Fibroblast of lung (primary cell): Measurements from ENCODE around the gene SGPL1. TPM values are rescaled to one million over a fixed set of nuclear protein-coding genes. Genes with fewer than 3 reads are reported as not detected.
A peak's percentile ranks its signal among the peaks of the same experiment; 100 is the strongest.
"Not testable (repeated sequence)": the region's sequence is repeated elsewhere in the genome, so short reads cannot be mapped to it uniquely, and the experiment has no call there.

Experiments
- DNase-seq, 2 donors: peaks; one replicate each; pipeline versions ENCODE4 v3.0.0 to v3.0.0-alpha.2; 2010; ENCODE audit warnings: low read depth in 2 of 2
- H2AFZ ChIP-seq: 2 replicates; pipeline ENCODE4 v1.5.1; 2012; ENCODE audit warnings: low read length, control low read depth, inconsistent platforms
- H3K27ac ChIP-seq: 2 replicates; pipeline ENCODE4 v1.5.1; 2011; ENCODE audit warnings: low read length, control low read depth; ENCODE audit not compliant: insufficient read depth
- H3K27me3 ChIP-seq: 2 replicates; pipeline ENCODE4 v1.5.1; 2011; ENCODE audit warnings: mild to moderate bottlenecking, low read length; ENCODE audit not compliant: control insufficient read depth, insufficient read depth
- H3K36me3 ChIP-seq: 2 replicates; pipeline ENCODE4 v1.5.1; 2011; ENCODE audit warnings: low read length; ENCODE audit not compliant: control insufficient read depth, insufficient read depth
- H3K4me1 ChIP-seq: 2 replicates; pipeline ENCODE4 v1.5.1; 2011; ENCODE audit warnings: low read length; ENCODE audit not compliant: control insufficient read depth, insufficient read depth; ENCODE audit errors: extremely low read depth
- H3K4me2 ChIP-seq: 2 replicates; pipeline ENCODE4 v1.5.1; 2011; ENCODE audit warnings: low read length, control low read depth; ENCODE audit not compliant: insufficient read depth; ENCODE audit errors: extremely low read depth
- H3K4me3 ChIP-seq, 4 experiments: fragments of 200-600 bp in 1 of 4; sonication (generic) in 1 of 4; replicated peaks in 1 of 4; 2 replicates each; pipeline ENCODE4 v1.5.1; 2011 to 2016; ENCODE audit warnings: low read length in 4 of 4, low read depth in 3 of 4, mild to moderate bottlenecking in 3 of 4, control low read depth in 2 of 4, inconsistent platforms in 1 of 4, mixed read lengths in 1 of 4; ENCODE audit not compliant: insufficient read depth in 1 of 4; ENCODE audit errors: control extremely low read depth in 1 of 4
- H3K79me2 ChIP-seq: 2 replicates; pipeline ENCODE4 v1.5.1; 2012; ENCODE audit warnings: mild to moderate bottlenecking, low read length, inconsistent platforms; ENCODE audit not compliant: control insufficient read depth, insufficient read depth
- H3K9ac ChIP-seq: 2 replicates; pipeline ENCODE4 v1.5.1; 2011; ENCODE audit warnings: mild to moderate bottlenecking, low read length, control low read depth; ENCODE audit not compliant: insufficient read depth
- H3K9me3 ChIP-seq: 2 replicates; pipeline ENCODE4 v1.5.1; 2012; ENCODE audit warnings: low read depth, low read length; ENCODE audit not compliant: control insufficient read depth, insufficient read depth
- H4K20me1 ChIP-seq: 2 replicates; pipeline ENCODE4 v1.5.1; 2011; ENCODE audit warnings: low read length; ENCODE audit not compliant: control insufficient read depth, insufficient read depth; ENCODE audit errors: extremely low read depth
- EZH2 ChIP-seq: IDR thresholded peaks from 2 replicates; pipeline ENCODE4 v1.5.1; 2012; ENCODE audit warnings: low read length, control low read depth, mild to moderate bottlenecking; ENCODE audit errors: missing control alignments
- polyA minus RNA-seq: library from RNA; depleted of rRNA, polyadenylated mRNA; stranded (reverse); fragments of >200 nt; gene quantifications from 2 replicates; pipeline ENCODE4 v1.2.3, GENCODE V29; 2011; ENCODE audit warnings: low replicate concordance
- polyA plus RNA-seq, 2 donors: library from polyadenylated mRNA; depleted of rRNA in 1 of 2; stranded (reverse) in 1 of 2; unstranded in 1 of 2; fragments of >200 nt; gene quantifications; 2 replicates each; pipeline ENCODE4 v1.2.1, GENCODE V29; 2011 to 2012; ENCODE audit warnings: missing spikeins in 1 of 2
- total RNA-seq: library from RNA; depleted of rRNA; stranded (reverse); fragments of >200 nt; gene quantifications from 2 replicates; pipeline ENCODE4 v1.2.1, GENCODE V29; 2014
- TF ChIP-seq, protein P1 (sequence below), 2 donors: IDR thresholded peaks in 1 of 2; conservative IDR thresholded peaks in 1 of 2; 1 replicate in 1 of 2; 2 replicates in 1 of 2; pipeline ENCODE4 v1.5.1; 2011 to 2012; ENCODE audit warnings: low read length in 2 of 2, control low read depth in 1 of 2, inconsistent platforms in 1 of 2, low read depth in 1 of 2, mild to moderate bottlenecking in 1 of 2

Gene SGPL1
- total RNA-seq (39.3 and 40.3 TPM in 2 replicates), polyA plus RNA-seq (16.1 and 21.2 TPM in 2 replicates), polyA minus RNA-seq (21.4 and 28.5 TPM in 2 replicates)
- polyA plus RNA-seq (2012), result 12.4 and 15.3 TPM in 2 replicates

DNA sequence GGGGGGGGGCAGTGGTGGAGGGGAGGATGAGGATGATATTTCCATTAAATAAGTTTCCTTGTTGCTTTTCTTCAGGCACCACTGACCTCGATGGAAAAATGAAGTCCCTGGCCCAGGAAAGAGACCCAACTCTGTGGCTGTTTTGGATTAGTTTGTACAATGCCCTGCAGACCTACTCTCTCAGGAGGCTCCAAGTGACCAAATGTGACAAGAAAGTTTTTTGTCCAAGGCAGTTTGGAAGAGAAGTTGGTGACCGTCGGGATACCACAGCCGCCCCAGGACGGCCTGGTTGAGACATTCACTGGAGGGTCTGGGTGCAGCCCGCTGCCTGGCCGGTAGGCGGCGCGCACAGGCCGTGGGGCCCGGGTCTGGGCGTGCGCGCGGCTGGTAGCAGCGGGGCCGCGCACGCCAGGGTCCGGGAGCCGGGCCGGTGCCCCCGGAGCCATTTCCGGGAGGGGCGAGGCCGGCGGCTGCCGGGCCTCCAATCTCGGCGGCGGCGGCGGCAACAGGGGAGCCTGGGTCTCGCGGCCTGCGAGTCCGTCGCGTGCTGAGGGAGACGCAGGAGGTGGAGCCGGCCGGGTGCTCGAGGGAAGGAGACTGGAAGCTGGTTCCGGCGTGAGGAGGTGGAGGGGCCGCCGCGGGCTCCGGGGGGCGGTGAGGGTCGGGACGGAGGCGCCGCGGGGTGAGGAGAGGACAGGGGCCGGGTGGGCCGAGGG, at the start of gene SGPL1:
Gene SGPL1 (plus strand): TSS at position 445 of the 716 bp plus-strand sequence. CDS start 906 bp downstream, outside the sequence.
- H2AFZ ChIP-seq, result peak within 1 kb of the TSS; percentile 83
- peaks cover 1% of the 10 kb centered on the region for H3K36me3 ChIP-seq
- H3K9ac ChIP-seq, result peak within 1 kb of the TSS; percentile 81
- H4K20me1 ChIP-seq, result no peaks in the 10 kb centered on the region
- no peaks in the 10 kb centered on the region for H3K9me3 ChIP-seq
- peak within 1 kb of the TSS; percentile 67 to 91 (median 84) for H3K4me3 ChIP-seq
- TF ChIP-seq EZH2, result no peak
- TF ChIP-seq, protein P1, sequence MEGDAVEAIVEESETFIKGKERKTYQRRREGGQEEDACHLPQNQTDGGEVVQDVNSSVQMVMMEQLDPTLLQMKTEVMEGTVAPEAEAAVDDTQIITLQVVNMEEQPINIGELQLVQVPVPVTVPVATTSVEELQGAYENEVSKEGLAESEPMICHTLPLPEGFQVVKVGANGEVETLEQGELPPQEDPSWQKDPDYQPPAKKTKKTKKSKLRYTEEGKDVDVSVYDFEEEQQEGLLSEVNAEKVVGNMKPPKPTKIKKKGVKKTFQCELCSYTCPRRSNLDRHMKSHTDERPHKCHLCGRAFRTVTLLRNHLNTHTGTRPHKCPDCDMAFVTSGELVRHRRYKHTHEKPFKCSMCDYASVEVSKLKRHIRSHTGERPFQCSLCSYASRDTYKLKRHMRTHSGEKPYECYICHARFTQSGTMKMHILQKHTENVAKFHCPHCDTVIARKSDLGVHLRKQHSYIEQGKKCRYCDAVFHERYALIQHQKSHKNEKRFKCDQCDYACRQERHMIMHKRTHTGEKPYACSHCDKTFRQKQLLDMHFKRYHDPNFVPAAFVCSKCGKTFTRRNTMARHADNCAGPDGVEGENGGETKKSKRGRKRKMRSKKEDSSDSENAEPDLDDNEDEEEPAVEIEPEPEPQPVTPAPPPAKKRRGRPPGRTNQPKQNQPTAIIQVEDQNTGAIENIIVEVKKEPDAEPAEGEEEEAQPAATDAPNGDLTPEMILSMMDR (conservative IDR thresholded peaks at IDR 0.05 in 1 of 2, IDR thresholded peaks at IDR 0.05 in 1 of 2; ENCODE audit: low read depth in 1 of 2, low read length in 2 of 2), result peak; percentile 75 to 81
- peaks cover 2% of the 10 kb centered on the region for H3K27me3 ChIP-seq
- peak within 1 kb of the TSS; percentile 46 for H3K4me2 ChIP-seq
- H3K27ac ChIP-seq, result peak within 1 kb of the TSS; percentile 79
- no peaks in the 10 kb centered on the region for H3K79me2 ChIP-seq
- H3K4me1 ChIP-seq, result no peaks in the 10 kb centered on the region
- peak; percentile 73 to 74 for DNase-seq

GRCh38 chr10:70768026-70768685, 47.6 kb upstream of the SGPL1 start:
- not testable (repeated sequence) for H4K20me1 ChIP-seq, H2AFZ ChIP-seq, DNase-seq, H3K27ac ChIP-seq, H3K4me2 ChIP-seq, H3K4me3 ChIP-seq, H3K79me2 ChIP-seq, H3K4me1 ChIP-seq, H3K9me3 ChIP-seq, H3K36me3 ChIP-seq, H3K27me3 ChIP-seq, H3K9ac ChIP-seq

DNA sequence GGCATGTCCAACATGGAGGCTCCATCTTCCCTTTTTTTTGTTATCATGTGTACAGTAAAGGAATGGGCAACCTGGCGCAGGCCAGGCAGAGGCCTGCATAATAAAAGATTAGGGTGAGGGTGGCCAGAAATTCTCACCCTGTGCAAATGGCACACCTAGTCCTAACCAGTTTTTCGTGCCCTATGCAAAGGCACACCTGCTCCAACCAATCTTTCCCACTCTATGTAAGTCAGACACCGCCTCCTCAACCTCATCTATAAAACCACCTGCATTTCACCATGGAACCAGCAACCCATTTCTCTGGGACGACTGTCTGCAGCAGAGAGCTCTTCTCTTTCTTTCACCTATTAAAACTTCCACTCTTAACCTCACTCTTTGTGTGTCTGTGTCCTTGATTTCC, 46.6 kb upstream of the SGPL1 start:
- Histone ChIP-seq H3K27ac (no peak overlapping the region), H3K36me3 (no peaks in the 10 kb centered on the region), H3K4me1 (no peaks in the 10 kb centered on the region), H3K4me2 (no peak overlapping the region), H3K4me3 (no peak overlapping the region), H2AFZ (no peak overlapping the region), H3K9ac (no peak overlapping the region), H3K9me3 (no peaks in the 10 kb centered on the region), H3K27me3 (peaks cover 3% of the 10 kb centered on the region), H4K20me1 (no peaks in the 10 kb centered on the region), H3K79me2 (no peaks in the 10 kb centered on the region)
- TF ChIP-seq, protein P1 (conservative IDR thresholded peaks at IDR 0.05 in 1 of 2, IDR thresholded peaks at IDR 0.05 in 1 of 2; ENCODE audit: low read depth in 1 of 2, low read length in 2 of 2), result no peak
- no peak for TF ChIP-seq EZH2
- no peak for DNase-seq
